SHP77 treated with DMSO at 0.1 percent for 48 hours (cell line): Measurements from ENCODE around the gene VIPAS39.
"Not testable (repeated sequence)": the region's sequence is repeated elsewhere in the genome, so short reads cannot be mapped to it uniquely, and the experiment has no call there.

Experiments
- DNase-seq: peaks from one replicate; lab custom pipeline; 2025; lab: John Stamatoyannopoulos, UW

Gene VIPAS39

GRCh38 chr14:77470224-77470870, 12.9 kb upstream of the VIPAS39 start:
- no peak for DNase-seq

GRCh38 chr14:77469539-77469938, 12.1 kb upstream of the VIPAS39 start:
- no peak for DNase-seq

GRCh38 chr14:77469067-77469505, 11.7 kb upstream of the VIPAS39 start:
- no peak for DNase-seq

- no peak for DNase-seq
Observed at GRCh38 chr14:77467801-77468200, 10.4 kb upstream of the VIPAS39 start.

GRCh38 chr14:77459072-77459723, 1.8 kb upstream of the VIPAS39 start:
- no peak for DNase-seq

- no peak for DNase-seq
Observed at GRCh38 chr14:77458249-77458950, 999 bp upstream of the VIPAS39 start.

- DNase-seq, result no peak
Observed at GRCh38 chr14:77457115-77457521, 283 bp downstream of the VIPAS39 start.

GRCh38 chr14:77455966-77456640, 1.3 kb downstream of the VIPAS39 start:
- no peak for DNase-seq

GRCh38 chr14:77442196-77442595, 15.2 kb downstream of the VIPAS39 start:
- no peak for DNase-seq

- no peak for DNase-seq
Observed at GRCh38 chr14:77439861-77440260, 17.5 kb downstream of the VIPAS39 start.

- no peak for DNase-seq
Observed at GRCh38 chr14:77438596-77438995, 18.8 kb downstream of the VIPAS39 start.

GRCh38 chr14:77436042-77436441, 21.4 kb downstream of the VIPAS39 start:
- no peak for DNase-seq

- DNase-seq, result no peak
Observed at GRCh38 chr14:77426396-77426795, 31.0 kb downstream of the VIPAS39 start.

- DNase-seq, result no peak
Observed at GRCh38 chr14:77424862-77425261, 32.5 kb downstream of the VIPAS39 start.

GRCh38 chr14:77423423-77423822, 34.0 kb downstream of the VIPAS39 start, which contains the start of gene NOXRED1:
TSS of gene NOXRED1 (minus strand) at chr14:77423523. CDS start at chr14:77422889, 634 bp downstream.
- DNase-seq, result no peak

GRCh38 chr14:77421201-77421600, 36.2 kb downstream of the VIPAS39 start:
- DNase-seq, result no peak

- no peak for DNase-seq
Observed at GRCh38 chr14:77416836-77417235, 40.6 kb downstream of the VIPAS39 start.

- not testable (repeated sequence) for DNase-seq
Observed at GRCh38 chr14:77416098-77416497, 41.3 kb downstream of the VIPAS39 start.

- not testable (repeated sequence) for DNase-seq
Observed at GRCh38 chr14:77415403-77416030, 41.9 kb downstream of the VIPAS39 start.

GRCh38 chr14:77409131-77409533, 48.3 kb downstream of the VIPAS39 start:
- DNase-seq, result no peak

- no peak for DNase-seq
Observed at GRCh38 chr14:77407158-77407557, 50.2 kb downstream of the VIPAS39 start.

GRCh38 chr14:77406718-77407117, 50.7 kb downstream of the VIPAS39 start:
- no peak for DNase-seq
